H1 (cell line): ENCODE data around the gene RASAL2.

Experiments
- CTCF ChIP-seq, 3 experiments: IDR thresholded peaks; 1 replicate in 2 of 3; 2 replicates in 1 of 3; pipeline versions ENCODE4 v1.5.1 to v1.6.1; 2011; ENCODE audit warnings: low read length in 3 of 3, mild to moderate bottlenecking in 3 of 3, inconsistent platforms in 2 of 3, low read depth in 1 of 3, moderate library complexity in 1 of 3; ENCODE audit not compliant: insufficient read depth in 1 of 3; ENCODE audit errors: control extremely low read depth in 1 of 3
- E2F6 ChIP-seq: IDR thresholded peaks from 2 replicates; pipeline ENCODE4 v1.6.1; 2012; ENCODE audit warnings: inconsistent platforms
- EGR1 ChIP-seq: IDR thresholded peaks from 2 replicates; pipeline ENCODE4 v1.6.1; 2011; ENCODE audit warnings: low read depth, low read length, borderline replicate concordance
- GABPA ChIP-seq: IDR thresholded peaks from 2 replicates; pipeline ENCODE4 v1.6.1; 2011; ENCODE audit warnings: mild to moderate bottlenecking, low read length, moderate library complexity, borderline replicate concordance; ENCODE audit not compliant: insufficient read depth
- POLR2A ChIP-seq, 2 experiments: IDR thresholded peaks; 1 replicate in 1 of 2; 2 replicates in 1 of 2; pipeline ENCODE4 v1.6.1; 2011; ENCODE audit warnings: low read depth in 2 of 2, low read length in 2 of 2, mild to moderate bottlenecking in 2 of 2; ENCODE audit errors: control extremely low read depth in 1 of 2
- POLR2AphosphoS5 ChIP-seq: IDR thresholded peaks from 2 replicates; pipeline ENCODE4 v1.6.1; 2011; ENCODE audit warnings: low read depth, low read length
- SP1 ChIP-seq: IDR thresholded peaks from 2 replicates; pipeline ENCODE4 v1.6.1; 2011; ENCODE audit warnings: low read depth, low read length
- SRF ChIP-seq: IDR thresholded peaks from 2 replicates; pipeline ENCODE4 v1.6.1; 2011; ENCODE audit warnings: mild to moderate bottlenecking, low read depth, low read length, moderate library complexity
- TCF12 ChIP-seq: IDR thresholded peaks from 2 replicates; pipeline ENCODE4 v1.6.1; 2011; ENCODE audit warnings: low read depth, mild to moderate bottlenecking, low read length
- TF ChIP-seq, protein P1 (sequence below): IDR thresholded peaks from 2 replicates; pipeline ENCODE4 v1.6.1; 2011; ENCODE audit warnings: low read depth, mild to moderate bottlenecking, low read length; ENCODE audit not compliant: insufficient read depth
- TF ChIP-seq, protein P2 (sequence below): IDR thresholded peaks from 2 replicates; pipeline ENCODE4 v1.6.1; 2012; ENCODE audit warnings: inconsistent platforms

DNA sequence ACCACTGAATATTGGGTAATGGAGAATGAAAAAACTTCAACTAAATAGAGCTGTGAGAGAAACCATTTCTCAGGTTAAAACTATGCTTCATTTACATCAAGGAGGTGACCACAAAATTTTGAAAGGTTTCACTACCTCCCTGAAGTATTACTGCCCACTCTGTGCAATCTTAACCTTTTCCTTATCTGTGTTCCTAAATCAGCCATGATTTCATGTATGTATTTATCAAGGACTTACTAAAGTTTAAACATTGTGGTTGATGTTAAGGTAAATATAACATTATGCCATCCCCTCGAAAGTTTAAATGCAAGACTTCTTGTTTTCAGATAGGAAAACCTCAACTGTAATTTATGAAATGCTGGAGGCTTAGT, 318.5 kb downstream of the RASAL2 start:
- TF ChIP-seq GABPA (no peak), EGR1 (no peak), SP1 (no peak), POLR2AphosphoS5 (no peak), SRF (no peak), E2F6 (no peak), TCF12 (no peak), CTCF (IDR thresholded peaks at IDR 0.05; ENCODE audit: control extremely low read depth in 1 of 3, insufficient read depth in 1 of 3, low read depth in 1 of 3, low read length in 3 of 3) (no peak), POLR2A (IDR thresholded peaks at IDR 0.05; ENCODE audit: control extremely low read depth in 1 of 2, low read depth in 2 of 2, low read length in 2 of 2) (no peak)
- TF ChIP-seq, protein P1, sequence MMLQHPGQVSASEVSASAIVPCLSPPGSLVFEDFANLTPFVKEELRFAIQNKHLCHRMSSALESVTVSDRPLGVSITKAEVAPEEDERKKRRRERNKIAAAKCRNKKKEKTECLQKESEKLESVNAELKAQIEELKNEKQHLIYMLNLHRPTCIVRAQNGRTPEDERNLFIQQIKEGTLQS = no peak
- TF ChIP-seq, protein P2, sequence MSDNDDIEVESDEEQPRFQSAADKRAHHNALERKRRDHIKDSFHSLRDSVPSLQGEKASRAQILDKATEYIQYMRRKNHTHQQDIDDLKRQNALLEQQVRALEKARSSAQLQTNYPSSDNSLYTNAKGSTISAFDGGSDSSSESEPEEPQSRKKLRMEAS = no peak
